ENCODE measurements around the gene TPST2.

TPST2 gene

DNA sequence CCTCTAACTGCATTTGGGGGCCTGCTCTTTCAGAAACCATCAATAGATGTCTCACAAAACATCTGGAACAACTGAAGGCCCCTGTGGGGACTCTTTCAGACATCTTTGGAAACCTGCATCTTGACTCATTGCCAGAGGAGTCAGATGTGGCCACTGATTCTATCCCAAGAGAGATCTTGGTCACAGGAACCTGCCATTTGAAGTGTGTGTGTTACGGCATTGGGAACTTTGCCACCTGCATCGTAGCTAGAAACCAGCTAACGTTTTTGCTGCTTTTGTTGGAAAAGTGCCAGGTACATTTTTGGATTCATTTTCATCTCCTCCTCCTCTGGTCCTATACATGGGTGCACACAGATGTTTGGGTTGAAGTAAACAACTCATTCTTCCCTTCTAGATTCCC lies 101.9 kb downstream of the TPST2 start:
- DNase-seq = no peak

- DNase-seq = no peak
Observed at GRCh38 chr22:26486394-26486793, 103.5 kb downstream of the TPST2 start.

DNA sequence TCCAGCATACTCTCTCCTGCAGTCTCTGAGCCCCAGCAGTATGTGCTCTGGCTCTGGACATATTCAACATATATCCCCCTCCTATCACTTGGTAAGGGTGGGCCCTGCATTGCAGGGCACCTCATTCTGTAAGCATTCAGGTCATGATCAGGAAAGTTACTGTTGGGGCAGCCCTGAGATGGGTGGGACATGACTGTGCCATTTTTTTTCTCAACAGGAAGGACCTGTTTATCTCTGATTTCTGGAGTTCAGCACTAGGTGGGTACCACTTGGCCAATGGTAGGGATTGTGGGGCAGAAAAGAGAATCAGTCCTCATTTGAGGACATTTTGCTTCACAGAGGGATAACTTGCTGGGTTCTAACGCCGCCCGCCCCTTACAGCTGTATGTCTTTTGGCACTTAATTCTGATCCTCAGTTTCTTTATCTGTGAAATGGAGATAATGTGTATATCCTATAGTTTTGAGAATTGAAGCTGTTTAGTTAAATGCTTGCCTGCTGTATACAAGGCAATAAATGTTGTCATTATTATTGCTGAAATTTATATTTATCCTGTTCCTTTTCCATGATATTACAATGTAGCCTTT lies 104.0 kb downstream of the TPST2 start:
- DNase-seq = no peak

GRCh38 chr22:26485013-26485412 lies 104.9 kb downstream of the TPST2 start:
- peak; percentile 34 for DNase-seq

DNA sequence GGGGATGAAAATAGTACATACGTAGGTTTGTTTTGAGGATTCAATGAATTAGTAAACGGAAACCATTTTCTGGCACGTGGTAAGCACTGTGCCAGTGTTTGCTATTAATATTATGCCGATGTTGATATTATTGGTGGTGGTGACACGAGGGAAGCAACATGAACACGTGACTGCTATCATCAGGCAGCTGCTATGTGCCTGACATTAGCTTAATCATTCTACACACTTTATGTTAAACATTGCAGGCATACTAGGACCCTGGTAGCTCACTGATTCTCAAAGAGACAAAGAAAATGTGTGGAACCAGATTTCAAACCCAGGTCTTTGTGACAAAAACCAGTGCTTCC lies 105.6 kb downstream of the TPST2 start:
- DNase-seq = no peak

DNA sequence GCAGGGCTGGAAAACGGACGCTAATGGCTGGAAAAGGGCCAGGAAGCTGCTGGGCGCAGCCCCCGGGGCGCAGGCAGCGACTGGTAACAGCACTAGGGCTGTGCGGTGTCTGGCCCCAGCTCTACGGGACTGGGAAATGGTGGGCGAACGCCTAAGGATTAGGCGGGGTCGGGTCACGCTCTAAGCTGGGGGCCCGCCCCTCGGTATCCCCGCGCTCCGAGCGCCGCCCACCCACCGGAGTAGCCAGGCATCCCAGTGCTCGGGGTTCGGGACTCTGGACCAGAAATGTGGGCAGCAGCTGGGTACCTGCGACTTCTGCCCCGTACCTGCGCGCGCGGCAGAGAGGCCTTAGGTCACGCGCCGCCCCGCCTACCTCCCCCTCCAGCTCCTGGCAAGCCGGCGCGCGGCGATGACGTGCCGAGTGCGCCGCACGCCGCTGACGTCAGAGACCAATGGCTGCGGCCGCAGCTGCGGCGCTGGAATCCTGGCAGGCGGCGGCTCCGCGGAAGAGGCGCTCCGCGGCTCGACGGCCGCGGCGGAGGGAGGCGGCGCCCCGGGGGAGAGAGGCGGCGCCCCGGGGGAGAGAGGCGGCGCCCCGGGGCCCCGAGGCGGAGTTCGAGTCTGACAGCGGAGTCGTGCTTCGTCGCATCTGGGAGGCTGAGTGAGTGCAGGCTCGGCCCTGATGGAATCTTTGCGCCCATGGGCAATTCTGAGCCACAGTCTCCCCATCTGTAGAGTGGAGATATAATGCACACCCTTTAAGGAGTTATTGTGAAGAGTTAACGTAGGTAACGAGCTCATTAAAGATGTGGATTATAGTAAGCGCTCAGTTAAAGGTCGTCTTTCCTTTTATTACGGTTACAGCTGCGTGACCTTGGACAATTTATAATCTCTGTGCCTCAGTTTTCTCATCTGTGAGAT lies 106.2 kb downstream of the TPST2 start, which contains the start of the genes HPS4 and SRRD:
TSS of gene HPS4 (minus strand) at position 345 of the 921 bp plus-strand sequence. CDS start 2,021 bp downstream, outside the sequence.
TSS of gene SRRD (plus strand) at position 439 of the 921 bp plus-strand sequence. CDS start at position 453, 14 bp downstream.
- peak; percentile 98 for DNase-seq

DNA sequence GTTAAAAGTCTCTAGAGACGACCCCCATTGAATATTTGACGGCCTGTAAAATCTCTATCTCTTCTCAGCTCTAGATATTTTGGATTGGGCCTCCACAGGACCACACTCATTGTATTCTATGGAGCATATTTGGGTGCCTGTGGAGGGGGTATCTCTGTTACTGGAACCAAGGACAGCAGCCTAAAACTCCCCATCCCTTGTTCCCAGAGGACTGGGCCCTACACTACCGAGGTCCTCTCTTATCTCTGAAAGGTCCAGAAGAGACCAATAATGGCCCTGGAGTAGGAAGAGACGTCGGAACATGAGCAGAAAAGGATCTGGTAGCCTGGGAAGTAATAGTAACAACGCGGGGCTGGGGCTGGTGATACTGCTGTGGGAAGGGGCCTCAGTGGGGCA lies 106.9 kb downstream of the TPST2 start:
- DNase-seq = no peak

GRCh38 chr22:26482161-26482560 lies 107.8 kb downstream of the TPST2 start:
- DNase-seq = peak; percentile 62

- DNase-seq = no peak
Observed at GRCh38 chr22:26481694-26482093, 108.2 kb downstream of the TPST2 start.

DNA sequence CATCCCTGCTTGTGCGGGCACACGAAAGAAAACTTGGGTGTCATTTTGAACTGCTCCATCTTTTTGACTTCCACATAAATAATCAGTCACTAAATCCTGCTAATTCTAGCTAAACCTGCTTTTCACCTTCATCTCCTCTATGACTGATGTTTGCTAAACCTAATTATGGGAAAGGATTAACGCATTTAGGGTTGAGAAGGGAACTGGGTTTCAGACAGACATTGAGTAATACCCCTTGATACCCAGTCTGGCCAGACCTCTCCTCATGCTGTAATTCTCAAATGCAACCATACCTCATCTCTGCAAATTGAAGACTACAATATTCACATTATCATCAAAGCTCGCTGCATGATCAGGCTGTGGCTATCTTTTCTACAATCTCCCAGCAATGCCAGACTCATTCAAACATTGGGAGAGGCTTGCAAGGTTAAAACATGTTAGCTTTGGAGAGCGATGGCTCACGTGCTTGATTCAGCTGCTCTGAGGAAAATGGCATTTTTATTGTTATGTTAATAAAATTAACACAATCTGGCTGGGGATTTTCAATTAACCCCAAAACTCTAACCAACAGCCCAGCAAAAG lies 108.7 kb downstream of the TPST2 start:
- DNase-seq = no peak

DNA sequence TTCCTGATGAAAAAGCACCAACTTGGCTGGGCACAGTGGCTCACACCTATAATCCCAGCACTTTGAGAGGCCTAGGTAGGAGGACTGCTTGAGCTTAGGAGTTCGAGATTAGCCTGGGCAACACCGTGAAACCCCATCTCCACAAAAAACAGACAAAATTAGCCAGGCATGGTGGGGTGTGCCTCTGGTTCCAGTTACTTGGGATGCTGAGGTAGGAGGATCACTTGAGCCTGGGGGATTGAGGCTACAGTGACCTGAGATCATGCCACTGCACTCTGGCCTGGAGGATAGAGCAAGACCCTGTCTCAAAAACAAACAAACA lies 109.4 kb downstream of the TPST2 start:
- no peak for DNase-seq

DNA sequence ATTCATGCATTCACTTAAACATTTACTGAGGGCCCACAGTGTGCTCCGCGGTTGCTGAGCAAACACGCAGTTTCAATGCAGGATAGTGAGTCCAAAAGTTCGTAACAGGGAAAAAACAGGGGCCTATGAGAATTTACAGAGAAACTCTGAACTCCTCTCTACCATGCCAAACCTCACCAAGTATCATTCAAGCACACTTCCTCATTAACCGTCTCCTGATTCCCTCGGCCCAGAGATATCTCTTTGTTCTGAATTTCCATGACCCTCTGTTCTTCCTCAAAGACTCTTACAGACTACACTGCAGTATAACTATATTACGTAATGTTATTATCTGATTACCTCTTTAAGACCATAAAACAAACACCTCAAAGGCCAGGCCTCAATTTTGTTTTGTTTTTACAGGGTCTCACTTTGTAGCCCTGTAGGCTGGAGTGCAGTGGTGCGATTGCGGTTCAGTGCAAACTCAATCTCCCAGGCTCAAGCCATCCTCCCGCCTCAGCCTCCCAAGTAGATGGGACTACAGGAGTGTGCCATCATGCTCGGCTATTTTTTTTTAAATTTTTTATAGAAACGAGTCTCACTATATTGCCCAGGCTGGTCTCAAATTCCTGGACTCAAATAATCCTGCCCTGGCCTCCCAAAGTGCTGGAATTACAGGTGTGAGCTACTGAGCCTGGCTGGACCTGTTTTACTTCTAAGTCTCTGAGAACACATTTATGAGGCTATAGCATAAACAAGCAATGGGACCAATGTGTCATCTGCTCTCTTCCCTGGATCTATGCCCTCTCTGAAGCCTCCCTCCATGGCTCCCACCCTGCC lies 109.9 kb downstream of the TPST2 start:
- peak; percentile 94 for DNase-seq

DNA sequence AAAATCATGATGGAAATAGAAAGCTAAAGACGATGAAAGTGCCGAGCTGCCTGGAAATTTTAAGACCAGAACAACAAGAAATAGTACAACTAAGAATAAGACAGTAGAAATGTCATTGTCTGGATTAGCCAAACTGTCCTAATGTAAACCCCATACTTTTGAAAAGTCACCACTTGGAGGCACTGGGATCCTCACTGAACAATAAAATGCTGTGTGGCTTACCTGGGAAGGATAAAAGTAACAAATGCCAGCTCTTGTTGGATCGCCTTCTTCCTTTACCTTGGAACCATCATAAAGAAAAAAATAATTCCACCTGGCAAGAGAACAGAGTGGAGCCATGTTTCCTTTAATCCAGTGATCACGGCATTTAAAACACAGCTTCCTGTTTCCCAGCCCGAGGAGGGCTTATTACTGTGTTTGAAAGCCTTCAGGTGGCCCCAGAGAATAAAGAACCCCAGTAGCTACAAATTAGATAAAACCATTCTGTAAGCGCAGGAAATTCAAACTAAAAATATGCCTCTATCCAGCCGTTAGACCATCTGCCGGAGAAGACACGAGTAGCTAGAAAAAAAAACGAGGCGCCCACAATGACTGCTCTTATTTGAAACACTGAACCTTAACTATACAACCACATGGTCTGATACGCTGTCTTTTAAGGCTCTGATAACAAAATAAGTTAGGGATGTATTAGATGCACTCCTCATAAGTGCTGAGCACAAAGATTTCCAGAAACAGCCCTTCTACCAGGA lies 110.7 kb downstream of the TPST2 start:
- DNase-seq = peak; percentile 92

GRCh38 chr22:26477341-26477731 lies 112.6 kb downstream of the TPST2 start:
- no peak for DNase-seq

DNA sequence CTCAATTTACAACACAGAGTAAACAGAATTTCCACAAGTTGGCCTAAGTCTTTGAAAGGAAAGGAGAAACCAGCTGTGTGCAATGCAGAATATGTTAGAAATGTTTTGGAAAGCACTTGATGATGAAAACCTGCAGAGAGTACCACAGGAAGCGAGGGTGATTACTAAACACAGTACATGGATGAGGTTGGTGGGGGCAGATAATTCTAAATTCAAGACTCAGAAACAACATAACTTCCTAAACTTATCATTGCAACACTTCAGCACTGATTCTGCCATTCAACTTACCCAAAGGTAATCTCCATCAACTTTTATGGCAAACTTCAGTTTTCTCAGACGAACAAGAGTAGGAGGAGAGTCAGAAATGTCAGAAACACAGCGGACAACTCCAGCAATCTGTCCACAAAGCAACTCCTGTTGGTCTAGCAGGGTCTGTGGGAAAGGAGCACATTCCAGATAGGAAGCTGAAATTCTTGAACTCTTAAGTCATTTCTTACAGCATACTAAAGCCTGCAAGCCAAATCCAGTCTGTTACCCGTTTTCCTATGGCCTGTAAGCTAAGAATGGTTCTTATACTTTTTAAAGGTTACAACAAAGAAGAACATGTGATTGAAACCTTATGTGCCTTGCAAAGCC lies 113.1 kb downstream of the TPST2 start:
- no peak for DNase-seq

DNA sequence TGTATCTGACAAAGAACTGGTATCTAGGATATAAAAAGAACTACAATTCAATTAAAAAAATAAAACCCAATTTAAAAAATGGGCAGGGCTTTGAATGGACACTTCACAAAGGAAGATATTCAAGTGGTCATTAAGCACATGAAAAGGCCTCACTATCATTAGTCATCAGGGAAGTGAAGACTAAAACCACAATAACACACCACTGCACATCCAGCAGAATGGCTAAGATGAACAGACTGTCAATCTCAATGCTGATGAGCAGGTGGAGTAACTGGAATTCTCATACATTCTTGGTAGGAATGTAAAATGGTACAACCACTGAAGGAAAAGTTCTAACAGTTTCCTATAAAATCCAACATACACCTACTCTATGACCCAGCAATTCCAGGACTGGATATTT lies 115.2 kb downstream of the TPST2 start:
- DNase-seq = peak; percentile 47

Measured in OCI-M1 (cell line).